Mammary epithelial cell (primary cell): Measurements from ENCODE around the gene CNEP1R1.

ENCODE experiments used
- EZH2 ChIP-seq: IDR thresholded peaks from 2 replicates; pipeline ENCODE4 v1.6.1; 2012; ENCODE audit warnings: low read length, inconsistent platforms, borderline replicate concordance
- TF ChIP-seq, protein P1 (sequence below), 2 donors: IDR thresholded peaks in 1 of 2; conservative IDR thresholded peaks in 1 of 2; 2 replicates each; pipeline ENCODE4 v1.5.1; 2011 to 2012; ENCODE audit warnings: inconsistent platforms in 2 of 2, low read length in 2 of 2, mild to moderate bottlenecking in 2 of 2, control low read depth in 1 of 2, low read depth in 1 of 2; ENCODE audit not compliant: insufficient read depth in 1 of 2; ENCODE audit errors: extremely low read depth in 1 of 2

- TF ChIP-seq, protein P1, sequence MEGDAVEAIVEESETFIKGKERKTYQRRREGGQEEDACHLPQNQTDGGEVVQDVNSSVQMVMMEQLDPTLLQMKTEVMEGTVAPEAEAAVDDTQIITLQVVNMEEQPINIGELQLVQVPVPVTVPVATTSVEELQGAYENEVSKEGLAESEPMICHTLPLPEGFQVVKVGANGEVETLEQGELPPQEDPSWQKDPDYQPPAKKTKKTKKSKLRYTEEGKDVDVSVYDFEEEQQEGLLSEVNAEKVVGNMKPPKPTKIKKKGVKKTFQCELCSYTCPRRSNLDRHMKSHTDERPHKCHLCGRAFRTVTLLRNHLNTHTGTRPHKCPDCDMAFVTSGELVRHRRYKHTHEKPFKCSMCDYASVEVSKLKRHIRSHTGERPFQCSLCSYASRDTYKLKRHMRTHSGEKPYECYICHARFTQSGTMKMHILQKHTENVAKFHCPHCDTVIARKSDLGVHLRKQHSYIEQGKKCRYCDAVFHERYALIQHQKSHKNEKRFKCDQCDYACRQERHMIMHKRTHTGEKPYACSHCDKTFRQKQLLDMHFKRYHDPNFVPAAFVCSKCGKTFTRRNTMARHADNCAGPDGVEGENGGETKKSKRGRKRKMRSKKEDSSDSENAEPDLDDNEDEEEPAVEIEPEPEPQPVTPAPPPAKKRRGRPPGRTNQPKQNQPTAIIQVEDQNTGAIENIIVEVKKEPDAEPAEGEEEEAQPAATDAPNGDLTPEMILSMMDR (conservative IDR thresholded peaks at IDR 0.05 in 1 of 2, IDR thresholded peaks at IDR 0.05 in 1 of 2; ENCODE audit: extremely low read depth in 1 of 2, insufficient read depth in 1 of 2, low read depth in 1 of 2, low read length in 2 of 2), result no peak
- TF ChIP-seq EZH2, result no peak
Measured at GRCh38 chr16:50037662-50038220, 12.7 kb downstream of the CNEP1R1 start.
